Jurkat, Clone E6-1 (cell line): ENCODE results near the gene CREG1.

Experiments used
- DNase-seq: peaks from one replicate; pipeline ENCODE4 v3.0.0-alpha.2; 2011; ENCODE audit warnings: low read depth, low spot score
- H3K4me3 ChIP-seq: 2 replicates; pipeline ENCODE4 v1.5.1; 2011; ENCODE audit warnings: mild to moderate bottlenecking, low read length, control low read depth, moderate library complexity

CREG1 gene

GRCh38 chr1:167491586-167492461, 61.7 kb downstream of the CREG1 start:
- no peak for DNase-seq
- no peak overlapping the region for H3K4me3 ChIP-seq
